Activated CD8-positive, alpha-beta T cell treated with anti-CD3 and anti-CD28 coated beads for 36 hours (primary cell): ENCODE measurements around the gene TBX6. TPM values are rescaled to one million over a fixed set of nuclear protein-coding genes. Genes with fewer than 3 reads are reported as not detected.
"Not testable (repeated sequence)": the region's sequence is repeated elsewhere in the genome, so short reads cannot be mapped to it uniquely, and the experiment has no call there.

Experiments used
- ATAC-seq: fragments of 200-7000 bp; cut with Tn5 transposase; one replicate; pipeline ENCODE4 v1.10.0; 2021; ENCODE audit warnings: mild to moderate bottlenecking, moderate library complexity
- CTCF ChIA-PET: fragments of 350-600 bp; sonication (Branson Sonifier 250); formaldehyde crosslinking; loops from one replicate; lab custom pipeline; 2021; ENCODE audit warnings: antibody characterized with exemption; lab: Charles Lee
- POLR2A ChIA-PET: fragments of 350-600 bp; sonication (Branson Sonifier 250); formaldehyde crosslinking; loops from one replicate; lab custom pipeline; 2021; ENCODE audit warnings: antibody characterized with exemption; lab: Charles Lee
- DNase-seq: peaks from one replicate; pipeline ENCODE4 v3.0.0-alpha.2; 2020
- H3K27ac Mint-ChIP-seq: one replicate; pipeline ENCODE4 v1.8.0; 2021; ENCODE audit warnings: mild to moderate bottlenecking, mixed read lengths
- H3K27me3 Mint-ChIP-seq: one replicate; pipeline ENCODE4 v1.8.0; 2021; ENCODE audit warnings: mixed read lengths
- H3K36me3 Mint-ChIP-seq: one replicate; pipeline ENCODE4 v1.8.0; 2021; ENCODE audit warnings: low read depth, mixed read lengths
- H3K4me1 Mint-ChIP-seq: one replicate; pipeline ENCODE4 v1.8.0; 2021; ENCODE audit warnings: low read depth, mixed read lengths
- H3K4me3 Mint-ChIP-seq: one replicate; pipeline ENCODE4 v1.8.0; 2021; ENCODE audit warnings: mild to moderate bottlenecking, moderate library complexity, mixed read lengths
- H3K9me3 Mint-ChIP-seq: one replicate; pipeline ENCODE4 v1.8.0; 2021; ENCODE audit warnings: mixed read lengths
- CTCF ChIP-seq: fragments of 200-600 bp; IDR thresholded peaks from one replicate; pipeline ENCODE4 v1.8.0; 2022; ENCODE audit warnings: antibody characterized with exemption, mild to moderate bottlenecking
- intact Hi-C: fragments of 100-400 bp; cut with micrococcal nuclease; formaldehyde crosslinking; loops from one replicate; pipeline ENCODE4 v1.10.0; 2022
- total RNA-seq, 2 experiments: library from RNA; stranded (reverse); gene quantifications; one replicate each; pipeline ENCODE4 v1.2.3, GENCODE V29; 2021

Gene TBX6
- total RNA-seq, 2 experiments from 2014 or later, result 2.5 TPM

DNA sequence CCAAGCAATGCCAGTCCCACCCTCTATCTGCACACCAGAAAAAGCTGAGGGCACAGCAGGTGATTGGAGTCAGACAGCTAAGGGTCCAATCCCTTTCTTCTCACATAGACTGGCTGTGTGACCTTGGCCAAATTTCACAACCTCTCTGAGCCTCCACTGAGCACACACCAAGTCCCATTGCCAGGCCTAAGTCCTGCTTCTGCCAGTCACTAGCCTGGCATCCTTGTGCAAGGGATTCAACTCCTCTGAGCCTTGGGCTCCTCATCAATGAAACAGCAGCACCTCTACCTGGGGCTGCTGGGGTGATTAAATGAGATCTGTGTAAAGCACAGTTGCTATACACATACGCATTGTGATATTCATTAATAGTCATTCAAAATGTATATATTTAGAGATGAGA is 45.1 kb downstream of the TBX6 start:
- intact Hi-C loops, result no loop called here
- CTCF ChIA-PET, result interaction anchor here (0.6 to 3.0 kb wide), 3 partner anchors 8 to 91 kb away, joined by 3 to 20 read pairs (median 3); partner anchors contain the start of gene TLCD3B
- Mint-ChIP-seq H3K27me3 (no peaks in the 10 kb centered on the region), H3K36me3 (no peaks in the 10 kb centered on the region), H3K4me3 (no peak overlapping the region), H3K4me1 (peaks cover 2% of the 10 kb centered on the region), H3K27ac (no peak overlapping the region), H3K9me3 (no peaks in the 10 kb centered on the region)
- POLR2A ChIA-PET, result interaction anchor here (0.6 kb wide), 1 partner anchor 28 kb away, joined by 3 read pairs; no protein-coding TSS in a partner anchor
- ATAC-seq (no peak), DNase-seq (no peak)
- no peak for TF ChIP-seq CTCF

DNA sequence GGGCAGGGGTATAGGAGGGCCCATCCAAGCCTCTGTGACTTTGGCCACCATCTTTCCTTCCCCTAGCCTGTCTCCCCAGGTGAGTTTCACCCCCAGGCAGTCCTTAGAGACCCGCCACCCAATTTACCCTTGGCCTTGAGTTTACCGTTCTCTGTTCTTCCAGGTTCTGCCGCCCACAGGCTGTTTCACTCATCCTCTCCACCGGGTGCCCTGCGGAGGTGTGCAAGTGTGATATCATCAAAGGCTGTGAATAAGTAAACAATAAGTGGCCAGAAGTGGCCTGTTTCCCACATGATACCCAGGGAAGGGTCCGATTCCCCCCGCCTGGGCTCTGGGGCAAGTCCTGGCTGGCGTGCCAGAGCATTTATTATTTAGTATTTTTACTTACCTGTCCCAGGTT is 45.5 kb downstream of the TBX6 start:
- Mint-ChIP-seq H3K36me3 (no peaks in the 10 kb centered on the region), H3K9me3 (no peaks in the 10 kb centered on the region), H3K4me3 (no peak overlapping the region), H3K27me3 (no peaks in the 10 kb centered on the region), H3K4me1 (no peaks in the 10 kb centered on the region), H3K27ac (no peak overlapping the region)
- ChIA-PET CTCF (interaction anchor here (0.8 kb wide), 1 partner anchor 9 kb away, joined by 3 read pairs; no protein-coding TSS in a partner anchor), POLR2A (interaction anchor here (0.6 to 1.3 kb wide), 2 partner anchors 28 to 50 kb away, joined by 3 read pairs; partner anchors contain the start of gene INO80E)
- DNase-seq, result no peak
- TF ChIP-seq CTCF, result no peak
- intact Hi-C loops, result no loop called here
- ATAC-seq, result no peak

- ATAC-seq (no peak), DNase-seq (no peak)
- intact Hi-C loops, result no loop called here
- Mint-ChIP-seq H3K27ac (no peak overlapping the region), H3K36me3 (no peaks in the 10 kb centered on the region), H3K9me3 (no peaks in the 10 kb centered on the region), H3K27me3 (peaks cover 1% of the 10 kb centered on the region), H3K4me1 (no peaks in the 10 kb centered on the region), H3K4me3 (no peak overlapping the region)
- CTCF ChIA-PET, result interaction anchor here (1.1 to 2.5 kb wide), 6 partner anchors 10 to 203 kb away, joined by 3 to 13 read pairs (median 4); partner anchors contain the start of genes TBX6 and TLCD3B
- TF ChIP-seq CTCF, result peak; percentile 54
- POLR2A ChIA-PET, result no interaction called here
These were observed 49.9 kb downstream of the TBX6 start for GRCh38 chr16:30041841-30042240.

DNA sequence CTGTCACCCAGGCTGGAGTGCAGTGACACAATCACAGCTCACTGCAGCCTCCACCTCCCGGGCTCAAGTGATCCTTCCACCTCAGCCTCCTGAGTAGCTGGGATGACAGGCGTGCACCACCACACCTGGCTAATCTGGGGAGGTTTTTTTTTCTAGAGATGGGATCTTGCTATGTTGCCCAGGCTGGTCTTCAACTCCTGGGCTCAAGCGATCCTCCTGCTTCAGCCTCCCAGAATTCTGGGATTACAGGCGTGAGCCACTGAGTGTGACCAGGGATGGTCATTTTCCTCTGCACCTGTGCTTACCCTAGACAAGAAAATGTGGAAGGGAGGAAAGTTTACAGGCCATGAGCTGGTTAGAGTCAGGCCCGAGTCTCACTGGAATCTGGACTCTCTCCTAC is 51.0 kb downstream of the TBX6 start:
- H3K9me3 Mint-ChIP-seq, ATAC-seq, POLR2A ChIA-PET, H3K27me3 Mint-ChIP-seq, H3K4me3 Mint-ChIP-seq, intact Hi-C loops, H3K4me1 Mint-ChIP-seq, H3K36me3 Mint-ChIP-seq, H3K27ac Mint-ChIP-seq, DNase-seq: not testable (repeated sequence)
- CTCF ChIA-PET, result interaction anchor here (1.2 to 2.4 kb wide), 3 partner anchors 9 to 23 kb away, joined by 3 to 13 read pairs (median 4); partner anchors contain the start of gene TLCD3B

GRCh38 chr16:30040221-30040620 is 51.5 kb downstream of the TBX6 start:
- Mint-ChIP-seq H3K36me3 (no peaks in the 10 kb centered on the region), H3K27ac (no peak overlapping the region), H3K4me1 (no peaks in the 10 kb centered on the region), H3K4me3 (no peak overlapping the region), H3K27me3 (peaks cover 4% of the 10 kb centered on the region), H3K9me3 (no peaks in the 10 kb centered on the region)
- ChIA-PET POLR2A (no interaction called here), CTCF (interaction anchor here (0.6 to 2.4 kb wide), 5 partner anchors 8 to 340 kb away, joined by 3 to 13 read pairs (median 4); partner anchors contain the start of gene TLCD3B)
- no peak for TF ChIP-seq CTCF
- no peak for ATAC-seq
- intact Hi-C loops, result no loop called here
- no peak for DNase-seq

Other genes with a start within 250 kb of the TBX6 start
- 10 to 100 TPM; 30.2 to 35.4 TPM for gene CDIPT, start 228.7 kb downstream of the TBX6 start, total RNA-seq
- under 1 TPM; 0.11 to 0.13 TPM for gene SEZ6L2, start 192.4 kb downstream of the TBX6 start, total RNA-seq
- gene ASPHD1, start 191.4 kb downstream of the TBX6 start, total RNA-seq, result 1 to 10 TPM; 2.0 to 2.1 TPM
- gene KCTD13, start 165.7 kb downstream of the TBX6 start, total RNA-seq, result 10 to 100 TPM; 35.2 to 35.3 TPM
- 10 to 100 TPM; 31.9 to 34.9 TPM for gene TMEM219, start 129.8 kb downstream of the TBX6 start, total RNA-seq
- gene TAOK2, start 118.1 kb downstream of the TBX6 start, total RNA-seq, result 10 to 100 TPM; 25.0 to 25.9 TPM
- gene HIRIP3, start 96.3 kb downstream of the TBX6 start, total RNA-seq, result 10 to 100 TPM; 35.2 to 36.4 TPM
- gene INO80E, start 95.7 kb downstream of the TBX6 start, total RNA-seq, result 10 to 100 TPM; 75.9 to 79.1 TPM
- gene DOC2A, start 80.9 kb downstream of the TBX6 start, total RNA-seq, result 1 to 10 TPM in 1 of 2 experiments, under 1 TPM in 1; 0.68 to 1.8 TPM
- gene C16orf92, start 68.7 kb downstream of the TBX6 start, total RNA-seq, result not detected
- gene TLCD3B, start 60.7 kb downstream of the TBX6 start, total RNA-seq, result 1 to 10 TPM; 3.5 to 3.6 TPM
- gene ALDOA, start 26.2 kb downstream of the TBX6 start, total RNA-seq, result 1,000 to 10,000 TPM; 3,042 to 3,081 TPM
- 100 to 1,000 TPM; 116 to 121 TPM for gene PPP4C, start 15.9 kb downstream of the TBX6 start, total RNA-seq
- 10 to 100 TPM; 17.7 to 19.5 TPM for gene YPEL3, start 4.3 kb upstream of the TBX6 start, total RNA-seq
- 1 to 10 TPM; 4.5 to 5.7 TPM for gene GDPD3, start 21.6 kb upstream of the TBX6 start, total RNA-seq
- 10 to 100 TPM; 57.6 to 60.1 TPM for gene MAPK3, start 31.3 kb upstream of the TBX6 start, total RNA-seq
- gene CORO1A, start 91.7 kb upstream of the TBX6 start, total RNA-seq, result 1,000 to 10,000 TPM; 1,130 to 1,151 TPM
- gene BOLA2B, start 101.7 kb upstream of the TBX6 start, total RNA-seq, result 100 to 1,000 TPM; 248 to 254 TPM
- gene SLX1A, start 102.0 kb upstream of the TBX6 start, total RNA-seq, result 100 to 1,000 TPM; 116 to 129 TPM
- gene SULT1A3, start 107.3 kb upstream of the TBX6 start, total RNA-seq, result 10 to 100 TPM; 14.8 to 18.0 TPM
- 10 to 100 TPM; 14.7 to 20.7 TPM for gene NPIPB13, start 156.6 kb upstream of the TBX6 start, total RNA-seq